ENCODE measurements around the gene ENDOV. TPM values are rescaled to one million over a fixed set of nuclear protein-coding genes. Genes with fewer than 3 reads are reported as not detected.

Gene ENDOV
- total RNA-seq, 1 donor from 2014 or later: 30.7 TPM

- H3K36me3 Mint-ChIP-seq: peaks cover 24% of the 10 kb centered on the region
- H3K27ac Mint-ChIP-seq: no peak overlapping the region
- H3K4me1 Mint-ChIP-seq (ENCODE audit: unreplicated experiment): no peaks in the 10 kb centered on the region
- no peak overlapping the region for H3K4me3 Mint-ChIP-seq
- no peak for TF ChIP-seq CTCF (conservative IDR thresholded peaks at IDR 0.05)
- DNase-seq (ENCODE audit: extremely low spot score, unreplicated experiment): no peak
- no peaks in the 10 kb centered on the region for H3K9me3 Mint-ChIP-seq
- no peaks in the 10 kb centered on the region for H3K27me3 Mint-ChIP-seq
These were observed 35.6 kb upstream of the ENDOV start for GRCh38 chr17:80379348-80379747.

GRCh38 chr17:80380068-80380467, 34.9 kb upstream of the ENDOV start:
- no peak for DNase-seq (ENCODE audit: extremely low spot score, unreplicated experiment)
- Mint-ChIP-seq H3K9me3 (no peaks in the 10 kb centered on the region), H3K27ac (no peak overlapping the region), H3K4me3 (no peak overlapping the region), H3K36me3 (peaks cover 18% of the 10 kb centered on the region), H3K27me3 (no peaks in the 10 kb centered on the region), H3K4me1 (ENCODE audit: unreplicated experiment) (no peaks in the 10 kb centered on the region)
- no peak for TF ChIP-seq CTCF (conservative IDR thresholded peaks at IDR 0.05)

DNA sequence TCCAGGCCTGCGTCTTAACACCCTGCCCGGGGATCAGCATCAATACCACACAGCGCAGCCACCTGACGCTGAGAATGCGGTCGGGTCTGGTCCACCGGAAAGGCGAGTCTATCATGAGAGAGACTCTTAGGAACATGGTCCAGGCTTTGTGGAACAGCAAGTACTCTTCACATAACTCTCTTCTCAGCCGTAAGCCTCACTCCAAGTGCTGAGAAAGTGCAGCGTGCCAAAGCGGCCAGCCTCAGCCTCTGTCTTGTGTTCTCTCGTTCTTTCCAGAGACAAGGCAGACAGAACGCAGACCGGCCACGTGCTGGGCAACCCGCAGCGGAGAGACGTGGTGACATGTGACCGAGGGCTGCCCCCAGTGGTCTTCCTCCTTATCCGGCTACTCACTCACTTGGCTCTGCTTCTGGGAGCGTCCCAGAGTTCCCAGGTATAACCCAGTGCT, 34.4 kb upstream of the ENDOV start:
- no peak overlapping the region for H3K4me3 Mint-ChIP-seq
- H3K4me1 Mint-ChIP-seq (ENCODE audit: unreplicated experiment): no peaks in the 10 kb centered on the region

GRCh38 chr17:80381416-80381923, 33.5 kb upstream of the ENDOV start:
- Mint-ChIP-seq H3K36me3 (peaks cover 20% of the 10 kb centered on the region), H3K27me3 (no peaks in the 10 kb centered on the region)

More for the DNA sequence above, 34.4 kb upstream of the ENDOV start:
- Mint-ChIP-seq H3K27ac (no peak overlapping the region), H3K9me3 (no peaks in the 10 kb centered on the region), H3K36me3 (peaks cover 18% of the 10 kb centered on the region), H3K27me3 (no peaks in the 10 kb centered on the region)
- DNase-seq (ENCODE audit: extremely low spot score, unreplicated experiment): no peak
- TF ChIP-seq CTCF (conservative IDR thresholded peaks at IDR 0.05): no peak

GRCh38 chr17:80382446-80382845, 32.5 kb upstream of the ENDOV start:
- H3K36me3 Mint-ChIP-seq: peaks cover 19% of the 10 kb centered on the region

More at GRCh38 chr17:80381416-80381923, 33.5 kb upstream of the ENDOV start:
- TF ChIP-seq CTCF (conservative IDR thresholded peaks at IDR 0.05): no peak
- Mint-ChIP-seq H3K27ac (no peak overlapping the region), H3K4me1 (ENCODE audit: unreplicated experiment) (no peaks in the 10 kb centered on the region), H3K9me3 (no peaks in the 10 kb centered on the region), H3K4me3 (no peak overlapping the region)
- DNase-seq (ENCODE audit: extremely low spot score, unreplicated experiment): no peak

More at GRCh38 chr17:80382446-80382845, 32.5 kb upstream of the ENDOV start:
- Mint-ChIP-seq H3K4me1 (ENCODE audit: unreplicated experiment) (no peaks in the 10 kb centered on the region), H3K9me3 (no peaks in the 10 kb centered on the region), H3K27ac (no peak overlapping the region), H3K27me3 (no peaks in the 10 kb centered on the region), H3K4me3 (no peak overlapping the region)
- TF ChIP-seq CTCF (conservative IDR thresholded peaks at IDR 0.05): no peak
- no peak for DNase-seq (ENCODE audit: extremely low spot score, unreplicated experiment)
